ENCODE results near the gene KRTAP10-5.
"Not testable (repeated sequence)": the region's sequence is repeated elsewhere in the genome, so short reads cannot be mapped to it uniquely, and the experiment has no call there.

The KRTAP10-5 gene

GRCh38 chr21:44580231-44580821 lies at the start of gene KRTAP10-5:
KRTAP10-5 (minus strand) TSS chr21:44580604; CDS start chr21:44580578, 26 bp downstream.
- intact Hi-C loops (cut with micrococcal nuclease); H3K4me1 Mint-ChIP-seq (ENCODE audit: low read depth); H3K36me3 Mint-ChIP-seq (ENCODE audit: low read depth); H3K27ac Mint-ChIP-seq; H3K4me3 Mint-ChIP-seq: not testable (repeated sequence)
- Mint-ChIP-seq H3K9me3 (peaks cover 46% of the 10 kb centered on the region), H3K27me3 (peaks cover 38% of the 10 kb centered on the region)

- H3K27ac Mint-ChIP-seq = no peak overlapping the region
- peaks cover 21% of the 10 kb centered on the region for H3K27me3 Mint-ChIP-seq
- no peaks in the 10 kb centered on the region for H3K36me3 Mint-ChIP-seq (ENCODE audit: low read depth)
- H3K4me3 Mint-ChIP-seq = no peak overlapping the region
- H3K9me3 Mint-ChIP-seq = peaks cover 52% of the 10 kb centered on the region
- intact Hi-C loops (cut with micrococcal nuclease) = no loop called here
- H3K4me1 Mint-ChIP-seq (ENCODE audit: low read depth) = no peaks in the 10 kb centered on the region
Measured at GRCh38 chr21:44628707-44629391, 48.4 kb upstream of the KRTAP10-5 start.

GRCh38 chr21:44627831-44628233 lies 47.4 kb upstream of the KRTAP10-5 start:
- H3K4me3 Mint-ChIP-seq; H3K27ac Mint-ChIP-seq; H3K36me3 Mint-ChIP-seq (ENCODE audit: low read depth); intact Hi-C loops (cut with micrococcal nuclease); H3K4me1 Mint-ChIP-seq (ENCODE audit: low read depth): not testable (repeated sequence)
- Mint-ChIP-seq H3K9me3 (peaks cover 55% of the 10 kb centered on the region), H3K27me3 (peaks cover 21% of the 10 kb centered on the region)

- H3K27ac Mint-ChIP-seq; H3K4me3 Mint-ChIP-seq; intact Hi-C loops (cut with micrococcal nuclease); H3K4me1 Mint-ChIP-seq (ENCODE audit: low read depth); H3K36me3 Mint-ChIP-seq (ENCODE audit: low read depth): not testable (repeated sequence)
- H3K27me3 Mint-ChIP-seq = peaks cover 21% of the 10 kb centered on the region
- H3K9me3 Mint-ChIP-seq = peaks cover 55% of the 10 kb centered on the region
Measured at GRCh38 chr21:44627181-44627822, 46.9 kb upstream of the KRTAP10-5 start.

- Mint-ChIP-seq H3K27ac (no peak within 1 kb of the TSS), H3K9me3 (peaks cover 55% of the 10 kb centered on the region), H3K27me3 (peaks cover 20% of the 10 kb centered on the region), H3K36me3 (ENCODE audit: low read depth) (no peaks in the 10 kb centered on the region), H3K4me3 (no peak within 1 kb of the TSS), H3K4me1 (ENCODE audit: low read depth) (no peaks in the 10 kb centered on the region)
- intact Hi-C loops (cut with micrococcal nuclease) = no loop called here
Measured at GRCh38 chr21:44626673-44627143, 46.3 kb upstream of the KRTAP10-5 start, which contains the start of gene KRTAP10-9. KRTAP10-9 (plus strand) TSS chr21:44627093; CDS start chr21:44627172, 79 bp downstream.

GRCh38 chr21:44626262-44626661 lies 45.9 kb upstream of the KRTAP10-5 start:
- peaks cover 18% of the 10 kb centered on the region for H3K27me3 Mint-ChIP-seq
- no peak overlapping the region for H3K4me3 Mint-ChIP-seq
- H3K36me3 Mint-ChIP-seq (ENCODE audit: low read depth) = no peaks in the 10 kb centered on the region
- intact Hi-C loops (cut with micrococcal nuclease) = no loop called here
- no peak overlapping the region for H3K27ac Mint-ChIP-seq
- peaks cover 54% of the 10 kb centered on the region for H3K9me3 Mint-ChIP-seq
- no peaks in the 10 kb centered on the region for H3K4me1 Mint-ChIP-seq (ENCODE audit: low read depth)

- Mint-ChIP-seq H3K4me3 (no peak overlapping the region), H3K27me3 (peaks cover 15% of the 10 kb centered on the region), H3K36me3 (ENCODE audit: low read depth) (no peaks in the 10 kb centered on the region), H3K27ac (no peak overlapping the region), H3K9me3 (peaks cover 52% of the 10 kb centered on the region), H3K4me1 (ENCODE audit: low read depth) (no peaks in the 10 kb centered on the region)
- intact Hi-C loops (cut with micrococcal nuclease) = no loop called here
Measured at GRCh38 chr21:44625756-44626155, 45.4 kb upstream of the KRTAP10-5 start.

- intact Hi-C loops (cut with micrococcal nuclease) = no loop called here
- H3K4me3 Mint-ChIP-seq = no peak overlapping the region
- H3K36me3 Mint-ChIP-seq (ENCODE audit: low read depth) = no peaks in the 10 kb centered on the region
- peaks cover 59% of the 10 kb centered on the region for H3K9me3 Mint-ChIP-seq
- H3K27me3 Mint-ChIP-seq = peaks cover 16% of the 10 kb centered on the region
- no peak overlapping the region for H3K27ac Mint-ChIP-seq
- H3K4me1 Mint-ChIP-seq (ENCODE audit: low read depth) = peaks cover 5% of the 10 kb centered on the region
Measured at GRCh38 chr21:44623575-44623974, 43.2 kb upstream of the KRTAP10-5 start.

- H3K36me3 Mint-ChIP-seq (ENCODE audit: low read depth) = no peaks in the 10 kb centered on the region
- no peak overlapping the region for H3K4me3 Mint-ChIP-seq
Measured at GRCh38 chr21:44619886-44620285, 39.5 kb upstream of the KRTAP10-5 start.

GRCh38 chr21:44618909-44619308 lies 38.5 kb upstream of the KRTAP10-5 start:
- intact Hi-C loops (cut with micrococcal nuclease) = no loop called here
- Mint-ChIP-seq H3K36me3 (ENCODE audit: low read depth) (no peaks in the 10 kb centered on the region), H3K27me3 (peaks cover 4% of the 10 kb centered on the region), H3K4me3 (no peak overlapping the region), H3K4me1 (ENCODE audit: low read depth) (peaks cover 10% of the 10 kb centered on the region), H3K27ac (no peak overlapping the region), H3K9me3 (peaks cover 48% of the 10 kb centered on the region)

More at GRCh38 chr21:44619886-44620285, 39.5 kb upstream of the KRTAP10-5 start:
- Mint-ChIP-seq H3K27ac (no peak overlapping the region), H3K9me3 (peaks cover 58% of the 10 kb centered on the region), H3K27me3 (peaks cover 7% of the 10 kb centered on the region), H3K4me1 (ENCODE audit: low read depth) (peaks cover 10% of the 10 kb centered on the region)
- intact Hi-C loops (cut with micrococcal nuclease) = no loop called here

- Mint-ChIP-seq H3K36me3 (ENCODE audit: low read depth) (no peaks in the 10 kb centered on the region), H3K4me1 (ENCODE audit: low read depth) (peaks cover 10% of the 10 kb centered on the region), H3K4me3 (no peak overlapping the region), H3K27ac (no peak overlapping the region), H3K27me3 (peaks cover 4% of the 10 kb centered on the region), H3K9me3 (peaks cover 44% of the 10 kb centered on the region)
- intact Hi-C loops (cut with micrococcal nuclease) = no loop called here
Measured at GRCh38 chr21:44618504-44618903, 38.1 kb upstream of the KRTAP10-5 start.

GRCh38 chr21:44617071-44617501 lies 36.7 kb upstream of the KRTAP10-5 start:
- peaks cover 10% of the 10 kb centered on the region for H3K4me1 Mint-ChIP-seq (ENCODE audit: low read depth)
- no peaks in the 10 kb centered on the region for H3K36me3 Mint-ChIP-seq (ENCODE audit: low read depth)
- H3K9me3 Mint-ChIP-seq = peaks cover 30% of the 10 kb centered on the region
- H3K27ac Mint-ChIP-seq = no peak overlapping the region
- peaks cover 4% of the 10 kb centered on the region for H3K27me3 Mint-ChIP-seq
- no peak overlapping the region for H3K4me3 Mint-ChIP-seq
- intact Hi-C loops (cut with micrococcal nuclease) = no loop called here

GRCh38 chr21:44616591-44616926 lies 36.2 kb upstream of the KRTAP10-5 start:
- Mint-ChIP-seq H3K4me1 (ENCODE audit: low read depth) (peaks cover 10% of the 10 kb centered on the region), H3K27me3 (peaks cover 4% of the 10 kb centered on the region), H3K36me3 (ENCODE audit: low read depth) (no peaks in the 10 kb centered on the region), H3K9me3 (peaks cover 30% of the 10 kb centered on the region), H3K4me3 (no peak overlapping the region), H3K27ac (no peak overlapping the region)
- intact Hi-C loops (cut with micrococcal nuclease) = no loop called here

- Mint-ChIP-seq H3K36me3 (ENCODE audit: low read depth) (no peaks in the 10 kb centered on the region), H3K27me3 (peaks cover 4% of the 10 kb centered on the region), H3K9me3 (peaks cover 33% of the 10 kb centered on the region), H3K27ac (no peak overlapping the region), H3K4me3 (no peak overlapping the region), H3K4me1 (ENCODE audit: low read depth) (peaks cover 10% of the 10 kb centered on the region)
- intact Hi-C loops (cut with micrococcal nuclease) = no loop called here
Measured at GRCh38 chr21:44615911-44616590, 35.6 kb upstream of the KRTAP10-5 start.

Measured in dendritic cell treated with granulocyte-macrophage colony-stimulating factor and Interleukin-4, amounts not matched to agents 40 ng/mL and 50 ng/mL, for 4 days (primary cell).